Activated T-cell treated with anti-CD3 and anti-CD28 coated beads for 4 hours (primary cell): Measurements from ENCODE around the gene ACAT1.
"Not testable (repeated sequence)": the region's sequence is repeated elsewhere in the genome, so short reads cannot be mapped to it uniquely, and the experiment has no call there.

Experiments
- DNase-seq: peaks from one replicate; pipeline ENCODE4 v3.0.0-alpha.2; 2020

The ACAT1 gene

DNA sequence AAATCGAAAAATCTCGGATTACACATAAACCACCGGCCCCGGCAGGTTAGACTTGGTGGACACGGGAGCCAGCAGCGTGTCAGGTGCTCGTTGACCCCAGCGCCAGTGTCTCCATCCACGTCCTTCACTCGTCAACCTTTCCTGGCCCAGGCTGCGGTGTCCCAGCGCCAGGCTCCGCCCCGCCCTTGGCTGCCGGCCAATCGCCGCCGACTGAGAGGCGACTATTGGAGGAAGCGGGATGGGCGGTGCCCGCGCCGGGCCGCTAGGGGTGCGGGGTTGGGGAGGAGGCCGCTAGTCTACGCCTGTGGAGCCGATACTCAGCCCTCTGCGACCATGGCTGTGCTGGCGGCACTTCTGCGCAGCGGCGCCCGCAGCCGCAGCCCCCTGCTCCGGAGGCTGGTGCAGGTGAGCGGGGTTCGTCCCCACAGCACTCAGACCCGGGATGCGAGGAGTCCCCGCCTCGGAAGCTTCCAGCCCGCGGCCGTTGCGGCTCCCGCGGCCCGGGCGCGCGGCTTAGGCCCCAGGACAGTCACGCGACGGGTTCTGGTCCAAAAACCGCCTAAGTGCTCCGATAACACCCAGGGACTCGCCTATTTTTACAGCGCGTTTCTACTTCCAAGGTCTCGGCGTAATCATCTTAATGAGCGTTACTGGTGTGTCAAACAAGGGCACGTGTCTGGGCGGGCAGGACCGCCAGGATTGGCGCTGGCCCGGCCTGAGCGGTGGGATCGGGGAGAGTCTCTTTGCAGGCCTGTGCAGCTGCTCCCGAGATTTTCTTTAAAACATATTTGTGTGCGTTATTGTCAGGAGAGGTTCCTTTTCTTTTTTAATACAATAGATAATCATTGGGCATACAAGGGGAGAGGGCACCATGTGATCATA, at the start of gene ACAT1:
Gene ACAT1 (plus strand): TSS at position 294 of the 882 bp plus-strand sequence. CDS start 40 bp downstream, at position 334.
- peak; percentile 93 for DNase-seq

DNA sequence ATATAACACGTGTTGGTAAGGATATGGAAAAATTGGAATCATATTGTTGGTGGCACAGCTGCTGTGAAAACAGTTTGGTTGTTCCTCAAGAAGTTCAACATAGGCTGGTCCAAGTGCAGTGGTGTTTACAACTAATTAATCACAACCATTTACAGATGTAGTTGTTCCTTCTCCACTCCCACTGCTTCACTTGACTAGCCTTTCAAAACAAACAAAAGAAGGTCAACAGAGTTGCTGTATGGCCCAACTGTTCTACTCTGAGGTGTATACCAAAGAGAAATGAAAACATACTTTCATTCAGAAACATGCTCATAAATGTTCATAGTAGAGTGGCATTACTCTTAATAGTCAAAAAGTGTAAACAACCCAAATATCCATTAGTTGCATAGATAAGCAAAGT, 36.6 kb upstream of the ACAT1 start:
- DNase-seq, result no peak

DNA sequence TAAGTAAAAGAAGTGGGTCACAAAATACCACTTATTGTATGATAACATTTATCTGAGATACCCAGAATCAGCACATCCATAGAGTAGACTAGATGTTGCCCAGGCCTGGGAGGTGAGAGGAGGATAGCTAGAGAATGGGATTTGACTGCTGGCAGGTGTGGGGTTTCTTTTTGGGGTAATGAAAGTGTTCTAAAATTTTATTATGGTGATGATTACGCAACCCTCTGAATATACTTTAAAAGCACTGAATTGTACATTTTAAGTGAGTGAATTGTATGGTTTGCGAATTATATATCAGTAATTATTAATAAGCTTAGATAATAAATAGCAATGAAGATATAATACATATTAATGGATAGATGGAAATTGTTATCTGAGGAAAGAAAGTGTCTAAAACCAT, 35.7 kb upstream of the ACAT1 start:
- no peak for DNase-seq

DNA sequence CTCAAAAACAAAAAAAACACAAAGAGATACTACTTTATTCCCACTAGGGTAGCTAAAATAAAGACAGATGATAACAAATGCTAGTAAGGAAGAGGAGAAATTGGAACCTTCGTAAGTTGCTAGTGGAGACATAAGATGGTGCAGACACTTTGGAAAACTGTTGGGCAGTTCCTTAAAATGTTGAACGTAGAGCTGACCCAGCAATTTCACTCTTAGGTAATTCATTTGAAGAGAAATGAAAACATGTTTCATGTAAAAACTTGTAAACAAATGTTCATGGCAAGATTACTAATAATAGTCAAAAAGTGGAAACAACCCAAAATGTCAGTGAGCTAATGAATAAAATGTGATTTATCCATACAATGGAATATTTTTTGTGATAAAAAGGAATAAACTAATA, 29.2 kb upstream of the ACAT1 start:
- DNase-seq, result no peak

DNA sequence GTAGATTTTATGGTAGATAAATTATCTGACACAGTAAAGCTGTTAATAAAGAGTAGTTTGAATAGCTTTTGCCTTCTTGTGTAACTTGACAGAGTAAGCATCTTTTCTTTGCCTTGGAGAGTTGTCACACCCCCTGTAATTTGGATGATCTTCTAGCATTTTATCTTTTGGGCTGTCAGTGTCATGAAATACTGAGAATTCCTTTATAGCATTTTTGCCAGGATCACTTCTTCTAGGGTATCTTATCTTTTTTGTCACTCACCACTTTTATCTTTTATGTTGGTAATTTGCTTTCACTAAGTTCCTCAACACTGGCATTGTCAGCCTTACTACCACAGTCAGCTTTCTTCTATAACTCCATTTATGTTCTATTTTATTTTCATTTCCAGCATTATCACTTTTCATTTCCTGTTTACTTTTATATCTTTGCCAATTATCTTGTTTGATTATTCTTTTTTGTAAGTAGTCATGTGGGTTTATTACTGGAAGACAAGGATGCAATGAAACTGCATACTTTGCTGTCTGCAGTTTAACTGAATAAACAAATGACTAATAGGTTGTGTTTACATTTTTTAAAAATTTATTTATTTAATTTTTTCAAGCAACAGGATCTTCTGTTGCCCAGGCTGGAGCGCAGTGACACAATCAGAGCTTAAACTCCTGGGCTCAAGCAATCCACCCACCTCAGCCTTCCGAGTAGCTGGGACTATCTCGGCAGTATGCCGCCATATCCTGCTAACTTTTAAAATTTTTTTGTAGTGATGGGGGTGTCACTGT, 28.1 kb upstream of the ACAT1 start:
- DNase-seq, result no peak

DNA sequence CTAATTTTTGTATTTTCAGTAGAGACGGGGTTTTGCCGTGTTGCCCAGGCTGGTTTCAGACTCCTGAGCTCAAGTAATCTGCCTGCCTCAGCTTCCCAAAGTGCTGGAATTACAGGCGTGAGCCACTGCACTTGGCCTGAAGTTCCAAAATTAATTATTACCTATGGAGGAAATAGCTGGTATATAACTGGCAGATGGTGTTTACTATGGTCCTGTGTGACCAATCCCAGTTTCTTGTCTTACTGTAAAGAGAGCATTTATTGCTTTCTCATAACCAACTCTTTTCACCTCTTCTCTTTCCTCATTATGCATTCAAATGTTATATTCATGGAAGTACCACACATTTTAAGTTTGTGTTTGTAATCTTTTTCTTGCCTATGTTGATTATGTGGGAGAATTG, 24.2 kb upstream of the ACAT1 start:
- DNase-seq, result no peak

DNA sequence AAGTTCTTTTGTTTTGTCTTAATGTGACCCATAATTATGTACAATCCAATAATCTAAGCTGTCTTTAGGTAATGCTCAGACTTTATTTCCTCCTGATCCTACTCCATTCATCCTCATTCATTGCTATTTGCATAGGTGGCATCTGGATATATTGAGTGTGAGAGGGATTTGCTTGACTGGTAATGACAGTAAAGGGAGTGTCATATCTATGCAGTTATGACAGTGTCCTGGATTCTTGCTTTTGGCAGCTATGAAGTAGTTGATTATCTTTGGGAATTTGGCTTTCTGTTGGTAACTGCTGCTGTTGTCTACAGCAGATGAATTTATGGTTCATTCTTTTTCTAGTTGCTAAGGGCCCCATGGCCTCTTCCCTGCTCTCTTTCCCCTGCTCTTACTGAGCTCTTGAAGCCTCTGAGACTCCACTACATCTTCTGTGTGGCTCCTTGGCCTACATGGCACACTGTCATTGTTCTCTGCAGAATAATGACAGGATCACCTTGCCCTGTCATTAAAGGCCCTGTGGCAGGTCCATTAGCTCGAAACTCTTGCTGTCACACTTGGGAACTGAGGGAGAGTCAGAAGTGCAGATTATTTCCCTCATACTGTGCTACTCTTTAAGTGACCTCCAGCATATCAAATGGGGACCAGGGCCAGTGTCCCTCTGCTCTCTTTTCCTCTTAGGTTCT, 20.1 kb upstream of the ACAT1 start:
- DNase-seq, result no peak

DNA sequence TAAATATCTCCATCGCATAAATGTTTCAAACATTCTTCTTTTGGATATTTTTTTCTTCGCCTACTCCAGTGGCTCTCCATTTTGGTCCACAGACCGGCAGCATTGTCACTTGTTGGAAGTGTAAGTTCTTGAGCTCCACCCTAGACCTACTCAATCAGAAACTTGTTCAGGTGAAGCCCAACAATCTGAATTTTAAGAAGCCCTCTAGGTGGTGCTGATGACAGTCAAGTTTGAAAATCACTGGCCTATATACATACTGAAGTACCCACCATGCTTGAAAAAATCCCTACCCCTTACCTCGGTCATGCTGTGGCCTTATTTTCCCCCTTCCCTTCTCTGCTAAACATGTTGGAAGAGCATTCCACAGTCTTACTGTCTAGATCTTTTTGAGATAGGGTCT, 10.2 kb upstream of the ACAT1 start:
- DNase-seq, result no peak

DNA sequence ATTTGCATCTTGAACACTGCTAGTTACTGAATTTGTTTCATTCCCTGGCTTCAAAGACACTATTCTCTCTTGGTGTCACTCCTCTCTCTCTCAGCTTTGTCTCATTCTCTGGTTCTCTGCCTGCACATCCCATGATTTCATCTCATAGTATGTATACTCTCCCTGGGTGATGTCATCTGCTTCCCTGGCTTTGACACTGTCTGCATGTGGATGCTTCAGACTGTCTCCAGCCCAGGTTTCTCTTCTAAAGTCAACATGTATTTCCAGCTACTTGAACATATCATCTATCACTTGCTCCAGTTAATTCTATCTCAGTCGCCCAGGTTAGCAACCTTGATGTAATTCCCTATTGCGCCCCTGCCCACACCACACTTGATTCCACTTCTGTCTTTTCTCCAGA, 9.3 kb upstream of the ACAT1 start:
- DNase-seq, result no peak

DNA sequence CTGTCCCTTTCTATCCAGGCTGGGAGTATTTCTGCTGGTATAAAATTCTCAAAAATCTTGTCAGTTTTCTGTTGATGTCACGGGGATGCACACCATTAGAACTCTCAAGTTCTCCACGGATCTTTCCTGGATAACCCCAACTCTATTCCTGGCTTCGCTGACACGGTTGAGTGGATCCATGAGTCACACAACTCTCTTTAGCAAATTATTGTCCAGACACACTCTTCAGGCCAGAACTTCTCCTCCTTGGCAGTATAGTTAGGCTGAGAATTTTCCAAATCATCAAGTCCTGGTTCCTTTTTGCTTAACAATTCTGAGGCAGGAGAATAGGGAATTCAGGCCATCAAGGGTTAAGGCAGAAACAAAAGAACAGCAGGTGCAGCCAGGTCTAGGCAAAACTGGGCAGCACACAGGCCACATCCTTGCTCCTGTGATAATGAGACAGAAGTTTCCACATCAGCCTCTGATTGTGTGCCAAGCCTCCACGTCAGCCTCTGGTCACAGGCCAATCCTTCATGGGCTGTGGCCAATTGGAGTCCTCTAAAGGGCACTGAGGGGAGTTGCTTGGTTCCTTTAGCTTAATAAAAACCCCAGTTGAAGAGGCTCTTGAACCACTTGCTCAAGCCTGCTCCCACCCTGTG, 5.7 kb upstream of the ACAT1 start:
- no peak for DNase-seq

DNA sequence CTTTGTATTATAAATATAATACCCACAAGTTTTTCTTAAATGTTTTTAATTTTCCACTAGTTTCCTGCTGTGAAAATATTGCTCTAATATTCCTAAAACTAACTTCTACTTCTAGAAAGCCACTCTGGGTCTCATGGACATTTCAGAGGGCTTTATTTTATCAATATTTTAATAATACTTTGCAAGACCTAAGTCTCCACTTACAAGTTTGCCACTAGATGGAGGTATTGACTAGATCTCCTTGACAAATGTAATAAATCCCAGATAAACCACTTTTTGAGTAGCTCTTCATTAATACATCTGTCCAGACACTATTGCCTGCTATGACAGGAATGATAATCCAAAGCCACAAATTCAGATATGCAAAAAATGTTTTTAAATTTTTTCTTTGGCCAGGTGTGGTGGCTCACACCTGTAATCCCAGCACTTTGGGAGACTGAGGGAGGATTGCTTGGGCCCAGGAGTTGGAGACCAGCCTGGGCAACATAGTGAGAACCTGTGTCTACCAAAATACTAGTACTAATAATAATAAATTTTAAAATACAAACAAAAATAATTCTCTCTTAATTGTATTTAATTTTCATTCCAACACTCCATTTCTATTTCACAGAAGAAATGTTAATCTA, 3.5 kb upstream of the ACAT1 start:
- no peak for DNase-seq

DNA sequence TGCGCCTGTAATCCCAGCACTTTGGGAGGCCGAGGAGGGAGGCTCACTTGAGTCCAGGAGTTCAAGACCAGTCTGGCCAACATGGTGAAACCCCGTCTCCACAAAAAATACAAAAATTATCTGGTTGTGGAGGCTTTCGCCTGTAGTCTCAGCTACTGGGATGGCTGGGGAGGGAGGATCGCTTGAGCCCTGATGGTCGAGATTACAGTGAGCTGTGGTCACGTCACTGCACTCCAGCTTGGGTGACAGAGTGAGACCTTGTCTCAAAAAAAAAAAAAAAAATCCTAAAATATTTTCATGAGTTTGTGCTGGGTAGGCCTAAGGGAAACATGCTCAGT, 462 bp upstream of the ACAT1 start:
- DNase-seq, result not testable (repeated sequence)

DNA sequence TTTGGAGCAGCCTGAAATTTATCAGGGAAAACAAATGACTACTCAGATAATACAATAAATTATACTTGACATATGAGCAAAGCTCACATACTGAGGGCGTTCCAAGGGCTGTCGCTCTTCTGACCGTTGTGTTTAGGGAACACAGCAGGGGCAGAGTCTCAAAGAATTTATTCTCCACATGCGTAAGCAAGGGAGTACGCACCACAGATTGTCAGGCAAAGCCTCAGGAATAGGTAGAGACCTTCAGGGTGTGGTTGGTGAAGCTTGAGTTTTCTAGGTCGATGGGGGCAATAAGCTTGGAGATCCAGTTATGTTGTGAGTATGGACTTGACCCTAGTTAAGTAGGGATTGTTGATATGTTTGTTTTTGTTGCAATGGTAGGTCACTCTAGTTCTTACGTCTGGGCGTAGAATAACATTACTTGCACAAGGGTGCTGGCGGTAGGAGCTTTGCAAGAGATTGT, 830 bp downstream of the ACAT1 start:
- DNase-seq, result no peak

DNA sequence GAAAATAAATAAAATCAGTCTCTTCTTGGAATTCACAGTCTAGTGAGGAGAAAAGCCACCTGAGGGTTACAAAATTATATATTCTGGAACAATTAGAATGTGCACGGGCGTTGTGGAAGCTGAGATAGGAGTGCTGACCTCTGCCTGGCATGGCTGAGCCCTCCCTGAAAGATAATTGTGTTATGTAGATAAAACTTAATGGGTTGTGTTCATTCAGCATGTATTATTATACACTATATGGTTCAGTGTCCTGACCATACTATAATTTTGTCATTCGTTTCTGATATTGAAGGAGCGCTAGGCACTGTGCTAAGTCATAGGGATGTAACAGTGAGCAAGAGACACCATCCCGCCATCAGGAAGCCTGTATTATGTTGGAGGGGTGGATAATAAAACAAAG, 3.7 kb downstream of the ACAT1 start:
- no peak for DNase-seq

DNA sequence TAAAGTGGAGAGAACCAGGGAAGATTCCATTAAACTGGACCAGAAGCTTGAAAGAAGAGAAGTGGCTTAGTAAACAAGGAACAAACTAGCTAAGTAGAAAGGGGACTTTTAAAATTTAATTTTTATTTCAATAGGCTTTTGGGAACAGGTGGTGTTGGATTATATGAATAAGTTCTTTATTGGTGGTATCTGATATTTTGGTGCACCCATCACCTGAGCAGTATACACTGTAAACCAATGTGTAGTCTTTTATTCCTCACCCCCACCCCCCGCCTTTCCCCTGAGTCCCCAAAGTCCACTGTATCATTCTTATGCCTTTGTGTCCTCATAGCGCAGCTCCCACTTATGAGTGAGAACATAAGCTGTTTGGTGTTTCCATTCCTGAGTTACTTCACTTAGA, 7.4 kb downstream of the ACAT1 start:
- no peak for DNase-seq

DNA sequence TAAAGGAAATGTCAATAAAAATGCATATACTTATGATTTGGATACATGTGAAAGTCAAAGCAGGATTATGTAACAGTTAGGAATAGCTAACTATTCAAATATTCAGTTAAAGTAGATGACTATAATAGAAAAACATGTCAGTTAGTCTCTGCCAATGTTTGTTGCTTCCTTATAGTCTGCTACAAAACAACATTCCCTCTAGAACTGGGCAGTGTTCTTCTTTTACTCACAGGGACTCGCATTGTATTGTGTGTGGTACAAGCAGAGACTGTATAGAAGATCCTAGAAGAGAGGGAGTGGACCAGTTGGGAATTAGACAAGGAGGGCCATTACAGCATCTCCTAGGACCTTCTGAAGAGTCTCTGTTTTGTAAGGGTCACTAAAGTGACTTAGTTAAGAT, 10.6 kb downstream of the ACAT1 start:
- no peak for DNase-seq

DNA sequence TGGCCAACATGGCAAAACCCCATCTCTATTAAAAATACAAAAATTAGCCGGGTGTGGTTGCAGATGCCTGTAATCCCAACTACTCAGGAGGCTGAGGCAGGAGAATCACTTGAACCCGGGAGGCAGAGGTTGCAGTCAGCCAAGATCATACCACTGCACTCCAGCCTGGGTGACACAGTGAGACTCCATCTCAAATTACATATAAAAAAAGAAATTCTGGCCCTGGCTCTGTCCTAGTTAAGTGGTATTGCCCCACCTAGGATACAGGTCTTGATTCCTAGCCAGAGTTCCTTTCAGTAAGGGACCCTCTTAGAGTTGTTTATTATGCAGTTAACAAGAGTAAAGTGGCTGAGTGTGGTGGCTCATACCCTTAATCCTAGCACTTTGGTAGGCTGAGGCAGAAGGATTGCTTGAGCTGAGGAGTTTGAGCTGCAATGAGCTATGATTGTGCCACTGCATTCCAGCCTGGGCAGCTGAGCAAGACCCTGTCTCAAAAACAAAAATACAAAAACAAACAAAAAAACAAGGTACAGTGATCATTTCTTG, 11.7 kb downstream of the ACAT1 start:
- not testable (repeated sequence) for DNase-seq

DNA sequence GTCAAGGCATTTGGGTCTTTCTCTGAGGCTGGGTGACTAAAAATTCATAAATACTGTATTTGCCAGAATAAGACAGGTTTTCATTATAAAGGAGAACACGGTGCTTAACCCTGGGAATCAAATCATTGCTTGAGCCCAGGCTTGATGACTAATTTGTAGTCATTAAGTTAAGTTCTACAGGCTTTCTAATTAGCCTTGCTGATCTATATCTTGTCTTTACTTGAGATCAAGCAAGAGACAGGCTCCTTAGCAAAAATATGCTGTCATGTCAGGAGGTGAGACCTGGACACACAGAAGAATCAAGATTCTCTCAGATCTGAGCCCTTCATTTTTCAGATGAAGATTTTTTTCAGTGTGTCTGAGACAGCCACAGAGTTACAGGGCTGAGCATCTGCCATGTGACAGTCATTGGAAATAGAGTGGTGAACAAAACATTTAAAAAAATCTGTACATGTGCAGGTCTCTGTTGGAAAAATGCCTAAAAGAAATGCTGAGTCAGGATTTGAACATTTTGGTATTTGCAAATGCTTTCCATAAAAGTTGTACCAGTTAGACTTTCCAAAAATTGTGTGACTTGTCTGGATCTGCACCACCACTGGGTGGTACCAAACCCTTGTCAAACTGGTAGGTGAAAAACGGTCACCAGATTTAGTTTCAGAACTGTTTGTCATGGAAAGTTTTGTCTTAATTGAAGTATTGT, 14.6 kb downstream of the ACAT1 start:
- DNase-seq, result no peak

DNA sequence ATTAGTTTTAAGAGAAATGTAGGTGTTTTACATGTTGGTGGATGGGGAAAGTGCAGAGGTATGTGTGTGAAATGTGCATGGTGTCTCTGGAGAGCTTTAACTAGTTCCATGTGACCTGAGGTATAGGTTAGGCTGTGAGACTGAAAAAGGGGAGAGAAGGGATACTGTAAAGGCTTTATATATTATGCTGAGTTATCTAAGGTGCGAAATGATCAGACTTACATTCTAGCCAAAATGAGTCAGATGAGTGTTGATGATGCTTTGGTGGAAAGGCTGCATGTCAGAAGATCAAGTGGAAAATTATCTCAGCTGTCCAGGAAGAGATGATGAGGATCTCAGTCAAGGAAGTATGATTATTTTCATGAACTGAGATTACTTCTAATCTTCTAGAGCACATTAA, 15.8 kb downstream of the ACAT1 start:
- no peak for DNase-seq

DNA sequence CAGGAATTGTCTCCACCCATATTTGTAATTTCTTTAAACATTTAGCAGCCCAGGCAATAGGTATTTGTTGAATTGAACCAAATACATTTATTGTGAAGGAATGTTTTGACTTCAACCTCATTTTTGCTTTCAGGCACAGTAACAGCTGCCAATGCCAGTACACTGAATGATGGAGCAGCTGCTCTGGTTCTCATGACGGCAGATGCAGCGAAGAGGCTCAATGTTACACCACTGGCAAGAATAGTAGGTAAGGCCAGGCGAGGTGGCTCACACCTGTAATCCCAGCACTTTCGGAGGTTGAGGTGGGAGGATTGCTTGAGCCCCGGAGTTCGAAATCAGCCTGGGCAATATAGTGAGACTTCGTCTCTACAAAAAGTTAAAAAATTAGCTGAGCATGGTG, 20.9 kb downstream of the ACAT1 start:
- DNase-seq, result no peak

DNA sequence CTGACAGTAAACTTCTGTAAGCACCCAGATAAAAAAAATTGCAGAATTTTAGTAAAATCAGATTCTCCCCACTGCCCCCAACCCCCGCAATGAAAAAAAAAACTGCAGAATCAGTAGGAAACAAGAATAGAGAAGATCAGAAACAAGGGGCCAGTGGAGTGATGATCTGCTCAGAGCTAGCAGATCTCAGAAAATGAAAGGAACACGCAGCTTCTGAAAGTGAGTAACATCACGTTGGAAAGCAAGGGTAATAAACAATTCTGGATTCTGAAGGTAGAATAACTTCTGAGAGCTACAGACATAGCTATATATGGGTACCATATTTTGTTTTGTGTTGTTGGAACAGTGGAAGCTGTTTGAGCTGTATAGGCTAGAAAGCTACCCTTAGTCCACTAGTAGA, 23.2 kb downstream of the ACAT1 start:
- no peak for DNase-seq

DNA sequence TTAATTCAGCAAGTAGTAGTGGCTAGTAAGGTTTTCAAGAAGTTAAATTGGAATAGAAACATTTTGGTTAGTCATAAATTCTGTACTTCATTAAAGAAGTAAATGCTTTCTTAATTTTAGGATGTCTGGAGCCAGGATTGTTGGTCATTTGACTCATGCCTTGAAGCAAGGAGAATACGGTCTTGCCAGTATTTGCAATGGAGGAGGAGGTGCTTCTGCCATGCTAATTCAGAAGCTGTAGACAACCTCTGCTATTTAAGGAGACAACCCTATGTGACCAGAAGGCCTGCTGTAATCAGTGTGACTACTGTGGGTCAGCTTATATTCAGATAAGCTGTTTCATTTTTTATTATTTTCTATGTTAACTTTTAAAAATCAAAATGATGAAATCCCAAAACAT, 25.8 kb downstream of the ACAT1 start:
- DNase-seq, result no peak
